Thyroid gland (tissue), 4 donors: ENCODE measurements around the gene PLCL1. TPM values are rescaled to one million over a fixed set of nuclear protein-coding genes. Genes with fewer than 3 reads are reported as not detected.

Source experiments
- DNase-seq, 2 donors: peaks; one replicate each; pipeline ENCODE4 v3.0.0-alpha.2; 2019
- H3K27ac ChIP-seq, 3 donors: fragments of 200-600 bp; sonication (generic); 1 replicate in 2 of 3; 2 replicates in 1 of 3; pipeline ENCODE4 v1.5.1; 2016 to 2019; ENCODE audit warnings: mild to moderate bottlenecking in 1 of 3, moderate library complexity in 1 of 3
- H3K27me3 ChIP-seq: fragments of 200-600 bp; sonication (generic); one replicate; pipeline ENCODE4 v1.5.1; 2019
- H3K36me3 ChIP-seq, 2 donors: fragments of 200-600 bp; sonication (generic); one replicate each; pipeline ENCODE4 v1.5.1; 2016 to 2019
- H3K4me1 ChIP-seq, 2 donors: fragments of 200-600 bp; sonication (generic); one replicate each; pipeline ENCODE4 v1.5.1; 2017 to 2019
- H3K4me3 ChIP-seq, 3 donors: fragments of 200-600 bp; sonication (generic); replicated peaks in 1 of 3; 1 replicate in 2 of 3; 2 replicates in 1 of 3; pipeline ENCODE4 v1.5.1; 2016; ENCODE audit warnings: mild to moderate bottlenecking in 1 of 3
- H3K9me3 ChIP-seq: fragments of 200-600 bp; sonication (generic); one replicate; pipeline ENCODE4 v1.5.1; 2017
- POLR2A ChIP-seq, 2 donors: fragments of 450-650 bp; IDR thresholded peaks; one replicate each; pipeline ENCODE4 v1.6.1; 2017; ENCODE audit warnings: antibody characterized with exemption in 2 of 2, mild to moderate bottlenecking in 2 of 2, moderate library complexity in 1 of 2
- WGBS, 2 donors: methylation state at CpG; one replicate each; pipeline ENCODE4 v1.1.5; 2017; 5-methylcytosine and 5-hydroxymethylcytosine counted together
- intact Hi-C: fragments of 100-400 bp; cut with DNase I; formaldehyde crosslinking; loops from one replicate; pipeline ENCODE4 v1.15.1; 2023
- total RNA-seq, 4 donors: library from RNA; depleted of rRNA; stranded (reverse); fragments of >200 nt; gene quantifications; one replicate each; pipeline ENCODE4 v1.2.3, GENCODE V29; 2016
- TF ChIP-seq, protein P1 (sequence below), 6 experiments: fragments of 200-600 bp in 3 of 6; fragments of 450-650 bp in 3 of 6; sonication (generic) in 3 of 6; IDR thresholded peaks; one replicate each; pipeline ENCODE4 v1.5.1; 2016 to 2019; ENCODE audit warnings: antibody characterized with exemption in 6 of 6, mild to moderate bottlenecking in 2 of 6, inconsistent platforms in 1 of 6, moderate library complexity in 1 of 6

Gene PLCL1
- total RNA-seq, 4 donors from 2014 or later, result 9.1 to 11.8 (median 9.9) TPM

DNA sequence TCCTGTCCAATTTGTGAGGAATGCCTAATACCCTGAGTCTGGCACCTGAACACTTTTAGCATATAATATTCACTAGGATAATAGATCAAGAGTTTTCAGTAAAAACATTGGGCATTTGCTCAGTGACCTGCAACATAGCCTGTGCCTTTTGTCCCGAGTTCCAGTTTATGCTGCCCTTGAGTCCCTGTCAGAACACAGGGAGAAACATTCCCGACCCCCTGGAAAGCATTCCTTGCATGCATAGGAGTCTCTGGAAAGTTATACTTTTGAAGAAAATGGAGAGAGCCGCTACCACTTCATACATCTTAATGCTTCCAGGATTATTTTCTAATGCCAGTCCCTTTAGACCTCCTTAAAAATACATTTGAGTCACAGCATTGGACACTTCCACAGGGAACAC is 107.3 kb downstream of the PLCL1 start:
- no peak overlapping the region for H3K27ac ChIP-seq

DNA sequence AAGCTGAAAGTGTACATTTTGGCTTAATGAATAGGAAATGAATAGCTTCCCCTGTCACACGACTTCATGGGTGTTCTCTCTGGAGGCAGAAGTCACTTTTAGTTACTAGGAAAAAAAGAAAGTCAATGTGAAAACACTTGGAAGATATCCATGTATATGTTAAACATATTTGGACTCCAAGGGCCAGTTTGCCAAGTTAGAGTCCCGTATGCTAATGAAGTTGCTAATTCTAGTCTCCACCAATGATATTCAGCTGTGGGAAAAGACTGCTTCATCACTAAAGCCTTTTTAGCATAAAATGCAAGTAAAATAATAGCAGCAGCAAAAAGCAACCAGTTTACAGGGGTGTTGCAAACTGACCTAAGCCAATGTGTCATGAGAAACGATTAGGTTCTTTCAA is 108.7 kb downstream of the PLCL1 start:
- H3K27ac ChIP-seq, result no peak overlapping the region
- intact Hi-C loops, result no loop called here
- TF ChIP-seq POLR2A (IDR thresholded peaks at IDR 0.05), result no peak
- TF ChIP-seq, protein P1, sequence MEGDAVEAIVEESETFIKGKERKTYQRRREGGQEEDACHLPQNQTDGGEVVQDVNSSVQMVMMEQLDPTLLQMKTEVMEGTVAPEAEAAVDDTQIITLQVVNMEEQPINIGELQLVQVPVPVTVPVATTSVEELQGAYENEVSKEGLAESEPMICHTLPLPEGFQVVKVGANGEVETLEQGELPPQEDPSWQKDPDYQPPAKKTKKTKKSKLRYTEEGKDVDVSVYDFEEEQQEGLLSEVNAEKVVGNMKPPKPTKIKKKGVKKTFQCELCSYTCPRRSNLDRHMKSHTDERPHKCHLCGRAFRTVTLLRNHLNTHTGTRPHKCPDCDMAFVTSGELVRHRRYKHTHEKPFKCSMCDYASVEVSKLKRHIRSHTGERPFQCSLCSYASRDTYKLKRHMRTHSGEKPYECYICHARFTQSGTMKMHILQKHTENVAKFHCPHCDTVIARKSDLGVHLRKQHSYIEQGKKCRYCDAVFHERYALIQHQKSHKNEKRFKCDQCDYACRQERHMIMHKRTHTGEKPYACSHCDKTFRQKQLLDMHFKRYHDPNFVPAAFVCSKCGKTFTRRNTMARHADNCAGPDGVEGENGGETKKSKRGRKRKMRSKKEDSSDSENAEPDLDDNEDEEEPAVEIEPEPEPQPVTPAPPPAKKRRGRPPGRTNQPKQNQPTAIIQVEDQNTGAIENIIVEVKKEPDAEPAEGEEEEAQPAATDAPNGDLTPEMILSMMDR (IDR thresholded peaks at IDR 0.05), result no peak
- H3K4me1 ChIP-seq, result peaks cover 4 to 12% of the 10 kb centered on the region in 2 donors
- H3K4me3 ChIP-seq, result no peak overlapping the region
- WGBS, 2 donors, result 79 to 80% methylated on average over 3 of the region's 3 CpGs
- H3K36me3 ChIP-seq, result no peaks in the 10 kb centered on the region
- no peaks in the 10 kb centered on the region for H3K9me3 ChIP-seq
- no peak for DNase-seq
- no peaks in the 10 kb centered on the region for H3K27me3 ChIP-seq

More for the DNA sequence above, 107.3 kb downstream of the PLCL1 start:
- no peaks in the 10 kb centered on the region for H3K9me3 ChIP-seq
- intact Hi-C loops, result no loop called here
- H3K27me3 ChIP-seq, result no peaks in the 10 kb centered on the region
- no peak overlapping the region for H3K4me3 ChIP-seq
- no peaks in the 10 kb centered on the region for H3K36me3 ChIP-seq
- H3K4me1 ChIP-seq, result peaks cover 4 to 12% of the 10 kb centered on the region in 2 donors
- TF ChIP-seq POLR2A (IDR thresholded peaks at IDR 0.05), result no peak
- TF ChIP-seq, protein P1 (IDR thresholded peaks at IDR 0.05), result no peak
- peak in 1 of 2 donors; percentile 29 for DNase-seq
- 65 to 70% methylated on average over 3 of the region's 3 CpGs for WGBS, 2 donors

DNA sequence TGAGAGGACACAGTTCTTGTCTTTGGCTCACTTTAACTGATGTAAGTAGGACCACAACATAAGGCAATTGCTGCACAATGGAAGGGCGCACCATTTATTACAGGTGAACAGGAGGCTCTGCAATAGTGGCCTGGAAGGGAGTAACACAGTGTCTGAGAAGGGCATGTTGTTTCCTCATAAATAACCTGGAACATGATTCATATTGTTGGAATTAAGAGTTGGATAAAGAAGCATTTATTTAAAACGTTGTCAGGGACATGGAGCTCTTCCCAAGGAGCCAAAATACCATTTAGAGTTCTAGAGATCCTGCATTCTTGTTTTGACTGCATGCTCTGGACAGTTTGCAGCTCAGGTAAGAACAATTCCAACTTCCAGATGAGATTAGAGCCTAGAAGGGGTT is 110.4 kb downstream of the PLCL1 start:
- peaks cover 4 to 12% of the 10 kb centered on the region in 2 donors for H3K4me1 ChIP-seq
- WGBS, 2 donors, result 68 to 74% methylated on average over 2 of the region's 2 CpGs
- no peak overlapping the region for H3K27ac ChIP-seq
- no peak overlapping the region for H3K4me3 ChIP-seq
- H3K36me3 ChIP-seq, result no peaks in the 10 kb centered on the region
- intact Hi-C loops, result no loop called here
- no peak for DNase-seq
- TF ChIP-seq POLR2A (IDR thresholded peaks at IDR 0.05), result no peak
- TF ChIP-seq, protein P1 (IDR thresholded peaks at IDR 0.05), result no peak
- no peaks in the 10 kb centered on the region for H3K27me3 ChIP-seq
- no peaks in the 10 kb centered on the region for H3K9me3 ChIP-seq

DNA sequence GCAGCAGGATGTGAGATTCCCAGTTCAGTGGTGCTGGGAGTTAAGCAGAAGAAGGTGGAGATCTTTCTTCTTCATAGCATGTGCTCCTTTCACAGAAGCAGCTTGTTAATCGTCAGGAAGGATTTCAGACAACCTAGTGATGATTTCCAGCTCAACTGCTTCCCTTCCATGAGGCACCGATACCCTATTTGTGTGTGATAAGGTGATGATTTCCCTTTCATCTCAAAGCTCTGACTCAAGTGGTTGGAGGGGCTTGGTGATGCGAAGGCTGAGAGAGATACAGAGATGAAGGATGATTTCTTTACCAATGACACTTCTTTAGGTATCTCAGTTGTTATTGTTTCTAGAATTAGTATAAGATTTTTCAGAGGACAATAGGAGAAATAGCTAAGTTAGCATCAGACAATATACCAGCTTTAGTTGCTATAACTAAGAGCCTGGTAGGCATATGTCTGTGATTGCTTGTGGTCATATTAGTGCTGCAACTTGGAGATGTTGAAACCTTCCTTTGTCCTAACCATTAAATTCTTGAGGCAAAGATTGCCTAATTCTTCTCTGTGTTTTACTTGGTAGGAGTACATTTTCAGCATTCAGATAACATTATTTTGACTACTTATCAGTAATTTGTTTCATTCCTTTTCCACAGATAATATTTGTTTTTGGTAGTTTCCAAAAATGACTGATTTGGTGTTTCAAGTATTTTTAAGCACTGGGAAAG is 111.3 kb downstream of the PLCL1 start:
- Histone ChIP-seq H3K4me1 (peaks cover 4 to 8% of the 10 kb centered on the region in 2 donors), H3K27ac (no peak overlapping the region), H3K9me3 (no peaks in the 10 kb centered on the region), H3K27me3 (no peaks in the 10 kb centered on the region), H3K4me3 (no peak overlapping the region), H3K36me3 (no peaks in the 10 kb centered on the region)
- no peak for DNase-seq
- TF ChIP-seq, protein P1 (IDR thresholded peaks at IDR 0.05), result no peak
- TF ChIP-seq POLR2A (IDR thresholded peaks at IDR 0.05), result no peak
- 79 to 83% methylated on average over 3 of the region's 3 CpGs for WGBS, 2 donors
- intact Hi-C loops, result no loop called here

DNA sequence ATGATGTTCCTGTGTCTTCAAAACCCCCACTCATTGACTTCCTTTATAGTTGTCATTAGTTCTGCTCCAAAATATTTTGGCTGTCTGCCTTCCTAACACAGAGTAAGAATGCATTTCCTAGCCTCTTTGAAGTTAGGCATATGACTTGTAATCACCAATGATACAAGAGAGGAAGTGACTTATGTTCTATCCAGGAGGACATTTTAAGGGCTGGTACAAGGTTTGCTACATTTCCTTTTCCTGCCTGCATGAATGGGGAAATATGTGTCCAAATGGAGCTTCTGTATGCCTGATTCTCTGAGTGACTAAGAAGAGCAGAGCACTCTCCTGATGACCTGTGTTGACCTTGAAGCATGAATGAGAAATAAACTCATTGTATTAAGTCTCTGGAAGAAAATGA is 115.1 kb downstream of the PLCL1 start:
- intact Hi-C loops, result no loop called here
- no peak overlapping the region for H3K4me3 ChIP-seq
- no peak for DNase-seq

More for the DNA sequence above, 115.1 kb downstream of the PLCL1 start:
- H3K36me3 ChIP-seq, result no peaks in the 10 kb centered on the region
- H3K9me3 ChIP-seq, result no peaks in the 10 kb centered on the region
- H3K27ac ChIP-seq, result no peak overlapping the region
- TF ChIP-seq, protein P1 (IDR thresholded peaks at IDR 0.05), result no peak
- TF ChIP-seq POLR2A (IDR thresholded peaks at IDR 0.05), result no peak
- peaks cover 0 to 4% of the 10 kb centered on the region in 2 donors for H3K4me1 ChIP-seq
- H3K27me3 ChIP-seq, result no peaks in the 10 kb centered on the region
